Measurements from ENCODE around the gene PLOD2.

The PLOD2 gene

GRCh38 chr3:146044046-146044445 is 116.9 kb downstream of the PLOD2 start:
- TF ChIP-seq EGR1 (IDR thresholded peaks at IDR 0.05) (no peak), USF1 (IDR thresholded peaks at IDR 0.05) (no peak), TEAD4 (IDR thresholded peaks at IDR 0.05) (no peak), CEBPB (IDR thresholded peaks at IDR 0.05) (no peak), MAX (IDR thresholded peaks at IDR 0.05) (no peak), FOXM1 (IDR thresholded peaks at IDR 0.05; ENCODE audit: borderline replicate concordance, low read depth) (no peak), NFIC (IDR thresholded peaks at IDR 0.05) (no peak), TAF1 (IDR thresholded peaks at IDR 0.05; ENCODE audit: low read depth) (no peak), CREB1 (IDR thresholded peaks at IDR 0.05; ENCODE audit: low read depth) (no peak), EP300 (IDR thresholded peaks at IDR 0.05; ENCODE audit: borderline replicate concordance) (no peak), TCF12 (IDR thresholded peaks at IDR 0.05; ENCODE audit: low read depth) (no peak), ZBTB7A (IDR thresholded peaks at IDR 0.05; ENCODE audit: low read depth) (no peak), YY1 (IDR thresholded peaks at IDR 0.05; ENCODE audit: low read depth) (no peak), REST (IDR thresholded peaks at IDR 0.05; ENCODE audit: low read depth) (no peak), RAD21 (IDR thresholded peaks at IDR 0.05; ENCODE audit: low read depth) (no peak)

GRCh38 chr3:146040630-146041029 is 120.4 kb downstream of the PLOD2 start:
- TF ChIP-seq TCF12 (IDR thresholded peaks at IDR 0.05; ENCODE audit: low read depth): no peak
- no peak for TF ChIP-seq CEBPB (IDR thresholded peaks at IDR 0.05)
- no peak for TF ChIP-seq REST (IDR thresholded peaks at IDR 0.05; ENCODE audit: low read depth)
- no peak for TF ChIP-seq ZBTB7A (IDR thresholded peaks at IDR 0.05; ENCODE audit: low read depth)
- TF ChIP-seq YY1 (IDR thresholded peaks at IDR 0.05; ENCODE audit: low read depth): no peak

GRCh38 chr3:146037697-146038096 is 123.3 kb downstream of the PLOD2 start:
- TF ChIP-seq EGR1 (IDR thresholded peaks at IDR 0.05): no peak
- no peak for TF ChIP-seq YY1 (IDR thresholded peaks at IDR 0.05; ENCODE audit: low read depth)
- no peak for TF ChIP-seq TCF12 (IDR thresholded peaks at IDR 0.05; ENCODE audit: low read depth)
- no peak for TF ChIP-seq CEBPB (IDR thresholded peaks at IDR 0.05)
- no peak for TF ChIP-seq EP300 (IDR thresholded peaks at IDR 0.05; ENCODE audit: borderline replicate concordance)
- no peak for TF ChIP-seq RAD21 (IDR thresholded peaks at IDR 0.05; ENCODE audit: low read depth)
- TF ChIP-seq CREB1 (IDR thresholded peaks at IDR 0.05; ENCODE audit: low read depth): no peak
- TF ChIP-seq REST (IDR thresholded peaks at IDR 0.05; ENCODE audit: low read depth): no peak
- no peak for TF ChIP-seq USF1 (IDR thresholded peaks at IDR 0.05)
- TF ChIP-seq FOXM1 (IDR thresholded peaks at IDR 0.05; ENCODE audit: borderline replicate concordance, low read depth): no peak
- TF ChIP-seq TEAD4 (IDR thresholded peaks at IDR 0.05): no peak

GRCh38 chr3:146036281-146036680 is 124.7 kb downstream of the PLOD2 start:
- no peak for TF ChIP-seq USF1 (IDR thresholded peaks at IDR 0.05)
- no peak for TF ChIP-seq MAX (IDR thresholded peaks at IDR 0.05)
- TF ChIP-seq EGR1 (IDR thresholded peaks at IDR 0.05): no peak
- TF ChIP-seq RAD21 (IDR thresholded peaks at IDR 0.05; ENCODE audit: low read depth): no peak
- TF ChIP-seq CEBPB (IDR thresholded peaks at IDR 0.05): no peak
- no peak for TF ChIP-seq EP300 (IDR thresholded peaks at IDR 0.05; ENCODE audit: borderline replicate concordance)
- TF ChIP-seq NFIC (IDR thresholded peaks at IDR 0.05): no peak
- no peak for TF ChIP-seq YY1 (IDR thresholded peaks at IDR 0.05; ENCODE audit: low read depth)
- no peak for TF ChIP-seq ZBTB7A (IDR thresholded peaks at IDR 0.05; ENCODE audit: low read depth)
- TF ChIP-seq TCF12 (IDR thresholded peaks at IDR 0.05; ENCODE audit: low read depth): no peak
- no peak for TF ChIP-seq REST (IDR thresholded peaks at IDR 0.05; ENCODE audit: low read depth)
- no peak for TF ChIP-seq TAF1 (IDR thresholded peaks at IDR 0.05; ENCODE audit: low read depth)
- TF ChIP-seq TEAD4 (IDR thresholded peaks at IDR 0.05): no peak
- TF ChIP-seq FOXM1 (IDR thresholded peaks at IDR 0.05; ENCODE audit: borderline replicate concordance, low read depth): no peak
- TF ChIP-seq CREB1 (IDR thresholded peaks at IDR 0.05; ENCODE audit: low read depth): no peak
